ENCODE data around the gene CAPN1. TPM values are rescaled to one million over a fixed set of nuclear protein-coding genes. Genes with fewer than 3 reads are reported as not detected.
A peak's percentile ranks its signal among the peaks of the same experiment; 100 is the strongest.
"Not testable (repeated sequence)": the region's sequence is repeated elsewhere in the genome, so short reads cannot be mapped to it uniquely, and the experiment has no call there.

The CAPN1 gene
- total RNA-seq, 4 donors from 2014 or later = 52.7 to 153 (median 106) TPM

DNA sequence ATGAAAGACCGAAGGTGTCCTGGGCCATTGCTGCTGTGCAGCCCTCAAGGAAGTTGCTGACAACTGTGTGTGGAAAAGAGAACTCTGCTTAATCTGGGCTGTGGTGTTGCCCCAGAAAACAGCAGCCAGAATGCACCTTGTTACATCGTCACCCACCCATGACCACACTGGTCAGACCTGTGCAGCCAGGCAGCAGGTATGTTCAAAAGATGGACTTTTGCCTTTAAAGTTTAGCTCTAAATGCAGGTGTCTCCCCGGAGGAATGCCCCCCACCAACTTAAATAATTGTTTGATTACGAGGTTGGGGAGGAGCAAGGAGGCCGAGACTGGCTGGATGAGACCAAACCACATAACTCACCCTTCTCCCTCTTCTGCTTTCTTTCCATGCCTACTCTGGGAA is 64.8 kb downstream of the CAPN1 start:
- intact Hi-C loops (cut with DNase I; ENCODE audit: low total_unique reads) = no loop called here
- TF ChIP-seq, protein P1, sequence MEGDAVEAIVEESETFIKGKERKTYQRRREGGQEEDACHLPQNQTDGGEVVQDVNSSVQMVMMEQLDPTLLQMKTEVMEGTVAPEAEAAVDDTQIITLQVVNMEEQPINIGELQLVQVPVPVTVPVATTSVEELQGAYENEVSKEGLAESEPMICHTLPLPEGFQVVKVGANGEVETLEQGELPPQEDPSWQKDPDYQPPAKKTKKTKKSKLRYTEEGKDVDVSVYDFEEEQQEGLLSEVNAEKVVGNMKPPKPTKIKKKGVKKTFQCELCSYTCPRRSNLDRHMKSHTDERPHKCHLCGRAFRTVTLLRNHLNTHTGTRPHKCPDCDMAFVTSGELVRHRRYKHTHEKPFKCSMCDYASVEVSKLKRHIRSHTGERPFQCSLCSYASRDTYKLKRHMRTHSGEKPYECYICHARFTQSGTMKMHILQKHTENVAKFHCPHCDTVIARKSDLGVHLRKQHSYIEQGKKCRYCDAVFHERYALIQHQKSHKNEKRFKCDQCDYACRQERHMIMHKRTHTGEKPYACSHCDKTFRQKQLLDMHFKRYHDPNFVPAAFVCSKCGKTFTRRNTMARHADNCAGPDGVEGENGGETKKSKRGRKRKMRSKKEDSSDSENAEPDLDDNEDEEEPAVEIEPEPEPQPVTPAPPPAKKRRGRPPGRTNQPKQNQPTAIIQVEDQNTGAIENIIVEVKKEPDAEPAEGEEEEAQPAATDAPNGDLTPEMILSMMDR (IDR thresholded peaks at IDR 0.05 in 4 of 5, conservative IDR thresholded peaks at IDR 0.05 in 1 of 5) = no peak
- no peak for TF ChIP-seq POLR2A (IDR thresholded peaks at IDR 0.05)

DNA sequence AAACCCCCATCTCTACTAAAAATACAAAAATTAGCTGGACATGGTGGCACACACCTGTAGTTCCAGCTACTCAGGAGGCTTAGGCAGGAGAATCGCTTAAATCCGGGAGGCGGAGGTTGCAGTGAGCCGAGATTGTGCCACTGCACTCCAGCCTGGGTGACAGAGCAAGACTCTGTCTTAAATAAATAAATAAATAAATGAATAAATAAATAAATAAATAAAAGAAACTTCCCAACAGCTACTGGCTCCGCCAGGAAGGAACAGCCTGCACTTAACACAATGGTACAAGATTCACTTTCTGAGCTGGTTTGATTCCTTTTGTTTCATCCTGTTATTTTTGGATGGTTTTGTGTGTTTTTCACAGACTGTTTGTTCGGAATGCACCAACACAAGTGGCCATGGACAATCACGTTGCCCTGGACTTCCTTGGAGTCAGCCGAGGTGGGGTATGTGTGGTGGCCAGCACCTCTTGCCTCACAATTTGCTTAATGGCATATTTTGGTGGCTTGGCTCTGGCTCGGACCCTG is 66.5 kb downstream of the CAPN1 start:
- ATAC-seq; DNase-seq; intact Hi-C loops (cut with DNase I; ENCODE audit: low total_unique reads); H3K27ac ChIP-seq; H3K4me3 ChIP-seq; H3K27me3 ChIP-seq; in situ Hi-C loops (cut with MboI; ENCODE audit: low sequenced_read_pairs in 4 of 4); H3K9me3 ChIP-seq; H3K4me1 ChIP-seq; H3K36me3 ChIP-seq: not testable (repeated sequence)

More for the DNA sequence above, 64.8 kb downstream of the CAPN1 start:
- in situ Hi-C loops (cut with MboI; ENCODE audit: low sequenced_read_pairs in 4 of 4) = no loop called here
- Histone ChIP-seq H3K4me3 (no peak overlapping the region), H3K36me3 (no peaks in the 10 kb centered on the region), H3K9me3 (no peaks in the 10 kb centered on the region), H3K4me1 (no peaks in the 10 kb centered on the region), H3K27me3 (no peaks in the 10 kb centered on the region), H3K27ac (no peak overlapping the region)
- DNase-seq (no peak), ATAC-seq (no peak)

DNA sequence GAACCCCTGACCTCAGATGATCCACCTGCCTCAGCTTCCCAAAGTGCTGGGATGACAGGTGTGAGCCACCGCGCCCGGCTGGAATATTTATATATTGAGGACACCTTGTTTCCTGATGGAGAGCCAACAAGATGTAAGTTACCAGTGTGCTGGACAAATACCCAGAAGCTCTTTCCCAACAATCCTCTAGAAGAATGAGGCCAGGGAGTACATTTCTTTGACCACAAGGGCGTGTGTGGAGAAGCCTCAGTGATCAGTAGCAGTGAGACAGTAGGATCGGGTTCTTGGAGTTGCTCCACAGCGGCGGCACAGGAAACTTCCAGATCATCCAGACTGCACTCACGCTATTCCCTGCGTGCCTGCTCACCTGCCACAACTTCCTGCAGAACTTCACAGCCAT is 69.7 kb downstream of the CAPN1 start:
- intact Hi-C loops (cut with DNase I; ENCODE audit: low total_unique reads) = no loop called here
- in situ Hi-C loops (cut with MboI; ENCODE audit: low sequenced_read_pairs in 4 of 4) = no loop called here
- ATAC-seq (peak; percentile 67 to 78), DNase-seq (peak; percentile 7 to 23)
- Histone ChIP-seq H3K36me3 (no peaks in the 10 kb centered on the region), H3K4me3 (no peak overlapping the region), H3K27ac (no peak overlapping the region), H3K4me1 (no peaks in the 10 kb centered on the region), H3K27me3 (no peaks in the 10 kb centered on the region), H3K9me3 (no peaks in the 10 kb centered on the region)
- TF ChIP-seq, protein P1 (IDR thresholded peaks at IDR 0.05 in 4 of 5, conservative IDR thresholded peaks at IDR 0.05 in 1 of 5) = no peak

DNA sequence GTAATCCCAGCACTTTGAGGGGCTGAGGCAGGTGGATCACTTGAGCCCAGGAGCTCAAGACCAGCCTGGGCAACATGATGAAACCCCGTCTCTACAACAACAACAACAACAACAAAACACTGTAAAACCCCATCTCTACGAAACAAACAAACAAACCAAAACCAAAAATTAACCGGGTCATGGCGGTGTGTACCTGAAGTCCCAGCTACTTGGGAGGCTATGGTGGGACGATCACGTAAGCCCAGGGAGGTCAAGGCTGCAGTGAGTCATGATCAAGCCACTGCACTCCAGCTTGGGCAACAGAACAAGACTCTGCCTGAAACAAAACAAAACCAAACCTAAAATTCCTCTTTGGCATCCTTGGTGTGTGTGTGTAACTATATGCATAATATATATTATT is 73.0 kb downstream of the CAPN1 start:
- H3K4me1 ChIP-seq = no peaks in the 10 kb centered on the region
- DNase-seq (no peak), ATAC-seq (no peak)
- TF ChIP-seq, protein P1 (IDR thresholded peaks at IDR 0.05 in 4 of 5, conservative IDR thresholded peaks at IDR 0.05 in 1 of 5) = no peak
- no peak for TF ChIP-seq POLR2A (IDR thresholded peaks at IDR 0.05)
- H3K9me3 ChIP-seq = no peaks in the 10 kb centered on the region
- in situ Hi-C loops (cut with MboI; ENCODE audit: low sequenced_read_pairs in 4 of 4) (no loop called here), intact Hi-C loops (cut with DNase I; ENCODE audit: low total_unique reads) (no loop called here)
- no peaks in the 10 kb centered on the region for H3K27me3 ChIP-seq
- H3K36me3 ChIP-seq = no peaks in the 10 kb centered on the region
- H3K27ac ChIP-seq = no peak overlapping the region
- no peak overlapping the region for H3K4me3 ChIP-seq

DNA sequence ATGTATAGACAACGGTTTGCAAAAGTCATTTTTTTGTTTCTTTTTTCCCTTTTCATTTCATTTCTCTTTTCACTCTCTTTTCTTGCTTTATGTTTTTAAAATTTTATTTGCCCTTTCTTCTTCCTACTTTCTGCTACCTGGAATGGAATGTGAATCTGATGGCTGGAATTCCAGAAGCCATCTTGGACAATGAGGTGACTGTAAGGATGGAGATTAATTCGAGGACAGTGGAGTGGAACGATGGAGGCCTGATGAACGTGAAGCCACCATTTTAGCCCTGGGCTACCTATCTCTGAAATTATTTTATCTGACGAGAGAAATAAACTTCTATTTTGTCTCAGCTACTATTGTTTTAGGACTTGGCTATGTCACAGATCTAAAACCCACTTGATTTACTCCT is 77.3 kb downstream of the CAPN1 start:
- Histone ChIP-seq H3K27me3 (no peaks in the 10 kb centered on the region), H3K36me3 (no peaks in the 10 kb centered on the region), H3K4me1 (peaks cover 11 to 12% of the 10 kb centered on the region in 2 donors), H3K9me3 (no peaks in the 10 kb centered on the region), H3K4me3 (no peak overlapping the region), H3K27ac (no peak overlapping the region)
- intact Hi-C loops (cut with DNase I; ENCODE audit: low total_unique reads) = no loop called here
- TF ChIP-seq, protein P1 (IDR thresholded peaks at IDR 0.05 in 4 of 5, conservative IDR thresholded peaks at IDR 0.05 in 1 of 5) = no peak
- TF ChIP-seq POLR2A (IDR thresholded peaks at IDR 0.05) = no peak
- ATAC-seq (no peak), DNase-seq (no peak)
- in situ Hi-C loops (cut with MboI; ENCODE audit: low sequenced_read_pairs in 4 of 4) = no loop called here

All from gastrocnemius medialis (tissue), 4 donors.